Activated naive CD8-positive, alpha-beta T cell treated with anti-CD3 and anti-CD28 coated beads, Interleukin-2, amount 50 U/mL, for 16 hours (primary cell): ENCODE data around the gene POU5F2.

Source experiments
- DNase-seq: peaks from one replicate; pipeline ENCODE4 v3.0.0-alpha.2; 2020; ENCODE audit warnings: low read depth, low spot score

The POU5F2 gene, protein sequence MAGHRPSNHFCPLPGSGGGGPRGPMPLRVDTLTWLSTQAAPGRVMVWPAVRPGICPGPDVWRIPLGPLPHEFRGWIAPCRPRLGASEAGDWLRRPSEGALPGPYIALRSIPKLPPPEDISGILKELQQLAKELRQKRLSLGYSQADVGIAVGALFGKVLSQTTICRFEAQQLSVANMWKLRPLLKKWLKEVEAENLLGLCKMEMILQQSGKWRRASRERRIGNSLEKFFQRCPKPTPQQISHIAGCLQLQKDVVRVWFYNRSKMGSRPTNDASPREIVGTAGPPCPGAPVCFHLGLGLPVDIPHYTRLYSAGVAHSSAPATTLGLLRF

GRCh38 chr5:93741136-93741811 is at the start of gene POU5F2:
Gene POU5F2, minus strand, starts transcription at chr5:93741600. Its CDS starts 37 bp downstream, at chr5:93741563.
- no peak for DNase-seq

GRCh38 chr5:93790401-93790800 is 49.0 kb upstream of the POU5F2 start:
- DNase-seq, result no peak

- no peak for DNase-seq
These were observed 48.0 kb upstream of the POU5F2 start for GRCh38 chr5:93789173-93790067.

- DNase-seq, result no peak
These were observed 46.2 kb upstream of the POU5F2 start for GRCh38 chr5:93787598-93787997.

- no peak for DNase-seq
These were observed 44.1 kb upstream of the POU5F2 start for GRCh38 chr5:93785475-93785874.

- no peak for DNase-seq
These were observed 41.6 kb upstream of the POU5F2 start for GRCh38 chr5:93782978-93783377.

GRCh38 chr5:93777620-93778019 is 36.2 kb upstream of the POU5F2 start:
- no peak for DNase-seq

- DNase-seq, result no peak
These were observed 15.0 kb upstream of the POU5F2 start for GRCh38 chr5:93756372-93756771.

- DNase-seq, result no peak
These were observed 14.3 kb upstream of the POU5F2 start for GRCh38 chr5:93755716-93756115.

GRCh38 chr5:93748875-93749397 is 7.5 kb upstream of the POU5F2 start:
- no peak for DNase-seq

DNA sequence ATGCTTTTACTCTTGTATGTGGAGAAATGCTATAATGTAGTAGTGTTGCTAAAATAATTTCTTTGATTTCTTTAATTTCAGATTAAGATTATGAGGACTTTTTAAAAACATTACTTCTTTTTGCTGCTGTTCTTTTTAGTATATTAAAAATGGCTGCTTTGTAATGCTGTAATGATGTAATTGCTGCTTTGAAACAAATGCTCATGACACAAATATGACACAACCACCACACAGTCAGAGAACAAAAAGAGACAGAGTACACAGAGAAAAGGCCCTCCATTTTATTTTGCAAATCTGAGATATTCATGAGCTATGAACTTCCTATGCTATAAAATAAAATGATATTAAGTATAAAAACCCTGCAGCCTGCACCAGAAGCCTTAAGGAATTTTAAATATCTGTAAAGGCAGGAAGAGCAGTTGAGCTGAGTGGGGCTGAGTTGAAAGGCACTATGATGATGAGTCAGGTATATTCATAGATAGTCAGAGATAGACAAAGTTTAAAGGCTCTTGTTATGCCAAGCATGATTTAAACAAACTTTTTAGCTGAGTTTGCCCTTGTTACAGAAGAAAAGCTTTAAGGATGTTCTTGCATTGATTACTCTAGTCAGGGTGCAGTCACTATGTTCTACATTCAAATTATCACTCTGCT is 5.1 kb upstream of the POU5F2 start:
- DNase-seq, result no peak

- no peak for DNase-seq
These were observed 5.1 kb downstream of the POU5F2 start for GRCh38 chr5:93736284-93736683.

DNA sequence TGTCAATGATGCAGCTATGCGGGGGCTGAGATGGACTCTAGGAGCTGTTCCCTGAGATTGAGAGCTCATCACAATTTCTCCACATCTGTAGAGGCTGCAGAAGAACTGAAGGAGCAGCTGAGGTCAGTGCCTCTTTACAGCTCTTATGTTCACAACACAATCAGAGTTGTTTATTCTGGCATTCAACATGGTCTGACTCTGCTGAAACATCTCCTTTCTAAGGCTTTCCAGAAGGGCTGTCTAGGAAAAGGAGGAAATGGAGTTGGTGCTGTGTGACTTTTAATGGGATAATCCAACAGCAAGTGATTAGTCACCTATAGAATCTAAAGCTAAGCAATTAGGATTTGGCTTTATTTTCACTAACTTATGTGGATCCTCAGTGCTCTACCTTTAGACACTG is 6.0 kb downstream of the POU5F2 start:
- DNase-seq, result no peak

DNA sequence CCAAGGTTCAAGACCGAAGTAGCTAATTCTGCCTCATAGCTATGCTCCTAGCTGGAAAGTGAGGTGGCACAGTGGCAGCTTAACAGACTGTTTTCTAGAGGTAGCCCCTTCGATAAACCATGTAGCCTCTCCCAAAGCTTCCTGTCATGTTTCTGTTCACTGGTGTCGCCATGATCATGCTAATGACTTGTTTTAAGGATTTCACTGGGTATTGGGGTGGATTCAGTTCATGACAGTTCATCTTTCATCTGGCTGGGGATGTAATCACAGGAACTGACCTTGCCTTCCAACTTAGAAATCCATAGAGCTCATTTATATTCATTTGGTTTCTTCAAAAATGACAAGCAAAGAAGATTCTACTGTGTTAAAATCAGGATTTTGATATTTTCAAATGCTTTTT is 9.4 kb downstream of the POU5F2 start:
- no peak for DNase-seq

- DNase-seq, result no peak
These were observed 14.8 kb downstream of the POU5F2 start for GRCh38 chr5:93726595-93726994.

- DNase-seq, result no peak
These were observed 16.6 kb downstream of the POU5F2 start for GRCh38 chr5:93724791-93725190.

DNA sequence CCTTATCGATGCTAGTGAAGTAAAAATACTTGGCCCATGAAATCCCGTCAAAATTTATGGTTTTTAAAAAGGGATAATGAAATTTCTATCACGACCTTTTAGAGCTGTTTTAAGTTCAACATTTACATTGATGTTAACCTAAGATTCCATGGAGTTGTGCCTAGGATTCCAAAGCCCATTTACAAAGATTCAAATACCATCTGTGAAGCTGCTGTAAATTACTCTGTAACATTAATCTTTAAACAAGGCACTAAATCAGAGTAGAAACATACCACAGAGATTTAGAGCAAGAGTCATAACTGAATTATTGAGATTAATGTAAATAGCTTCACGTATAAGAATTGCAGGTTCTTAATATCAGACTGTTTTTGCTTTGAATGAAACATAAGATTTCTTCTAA is 17.7 kb downstream of the POU5F2 start:
- DNase-seq, result no peak

GRCh38 chr5:93723005-93723404 is 18.4 kb downstream of the POU5F2 start:
- no peak for DNase-seq

- DNase-seq, result no peak
These were observed 18.8 kb downstream of the POU5F2 start for GRCh38 chr5:93722588-93722987.

DNA sequence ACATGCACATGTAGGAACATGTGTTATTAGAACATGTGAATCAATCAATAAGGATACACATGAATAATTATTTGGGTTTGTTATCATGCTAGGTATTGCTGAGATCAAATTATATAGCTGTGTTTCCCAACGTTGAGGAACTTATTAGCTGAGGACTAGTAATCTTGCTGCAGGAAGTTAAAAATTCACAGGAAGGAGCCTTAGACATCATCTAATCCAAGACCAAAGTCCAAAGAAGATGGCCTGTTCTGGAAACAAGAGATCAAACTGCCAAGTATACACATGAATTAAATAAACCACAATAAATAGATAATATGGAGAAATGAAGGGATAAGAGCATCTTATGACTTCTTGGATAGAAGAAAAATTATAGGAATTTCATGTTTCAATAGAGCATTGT is 19.9 kb downstream of the POU5F2 start:
- no peak for DNase-seq

- no peak for DNase-seq
These were observed 20.3 kb downstream of the POU5F2 start for GRCh38 chr5:93721071-93721470.

DNA sequence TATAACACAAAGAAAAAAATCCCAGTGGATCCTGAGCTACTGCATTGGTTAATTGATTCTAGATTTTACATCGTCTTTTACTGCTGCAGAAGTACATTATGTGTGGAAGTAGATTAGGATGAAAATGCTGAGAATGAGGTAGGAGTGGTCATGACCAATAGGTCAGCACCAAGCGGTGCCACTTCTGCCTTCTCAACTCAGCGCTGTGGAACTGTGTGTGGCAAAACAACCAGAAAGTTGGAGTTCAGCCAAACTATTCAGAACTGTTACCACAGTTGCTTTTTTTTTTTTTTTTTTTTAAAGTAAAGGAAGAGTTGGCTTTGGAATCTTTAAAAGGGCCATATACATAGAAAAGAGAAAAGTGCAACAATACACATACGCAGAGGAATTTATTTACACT is 24.2 kb downstream of the POU5F2 start:
- no peak for DNase-seq
